DMS79 treated with DMSO at 0.1 percent for 48 hours (cell line): ENCODE measurements around the gene TENT5D.
"Not testable (repeated sequence)": the region's sequence is repeated elsewhere in the genome, so short reads cannot be mapped to it uniquely, and the experiment has no call there.

ENCODE experiments used
- DNase-seq: peaks from one replicate; lab custom pipeline; 2025; lab: John Stamatoyannopoulos, UW

The TENT5D gene

DNA sequence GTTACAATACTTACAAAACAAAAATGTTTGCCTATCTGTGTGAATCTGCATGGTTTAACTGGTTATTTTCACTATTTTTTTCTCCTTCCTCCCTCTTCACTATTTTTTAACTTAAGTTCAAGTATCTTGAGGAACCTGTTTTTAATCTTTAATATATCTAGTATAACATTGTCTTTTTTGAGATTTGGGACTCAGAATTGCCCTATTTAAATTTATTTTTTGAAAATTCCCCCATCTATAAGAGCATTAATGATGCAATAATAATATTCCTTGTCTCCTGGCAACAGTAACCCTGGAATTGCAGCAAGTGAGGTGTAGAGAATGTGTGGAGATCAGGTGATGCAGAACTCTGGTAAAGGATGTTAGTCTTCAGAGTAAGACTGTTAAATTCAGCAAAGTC lies at the start of gene TENT5D:
TSS of gene TENT5D (plus strand) at position 301 of the 400 bp plus-strand sequence. CDS start 22,093 bp downstream, outside the sequence.
- peak; percentile 0 for DNase-seq

DNA sequence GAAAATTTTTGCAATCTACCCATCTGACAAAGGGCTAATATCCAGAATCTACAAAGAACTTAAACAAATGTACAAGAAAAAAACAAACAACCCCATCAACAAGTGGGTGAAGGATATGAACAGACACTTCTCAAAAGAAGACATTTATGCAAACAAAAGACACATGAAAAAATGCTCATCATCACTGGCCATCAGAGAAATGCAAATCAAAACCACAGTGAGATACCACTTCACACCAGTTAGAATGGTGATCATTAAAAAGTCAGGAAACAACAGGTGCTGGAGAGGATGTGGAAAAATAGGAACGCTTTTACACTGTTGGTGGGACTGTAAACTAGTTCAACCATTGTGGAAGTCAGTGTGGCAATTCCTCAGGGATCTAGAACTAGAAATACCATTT lies 34.6 kb upstream of the TENT5D start:
- not testable (repeated sequence) for DNase-seq

DNA sequence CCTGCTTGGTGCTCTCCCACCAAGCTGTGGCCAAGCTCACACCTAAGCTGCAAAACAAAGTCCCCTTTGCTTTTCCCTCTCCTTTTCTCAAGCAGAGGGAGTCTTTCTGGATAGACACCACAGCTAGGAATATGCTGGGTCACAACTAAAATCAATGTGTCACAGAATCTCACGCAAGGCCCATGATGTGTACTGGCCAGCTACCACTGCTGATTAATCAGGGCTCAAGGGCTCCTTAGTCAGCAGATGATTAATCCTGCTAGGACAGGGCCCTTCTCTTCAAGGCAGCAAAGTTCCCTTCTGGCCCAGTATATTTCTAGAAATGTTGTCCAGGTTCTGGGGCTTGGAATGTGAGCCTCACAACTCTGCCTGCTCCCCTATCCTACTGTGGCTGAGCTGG lies 32.0 kb upstream of the TENT5D start:
- no peak for DNase-seq

DNA sequence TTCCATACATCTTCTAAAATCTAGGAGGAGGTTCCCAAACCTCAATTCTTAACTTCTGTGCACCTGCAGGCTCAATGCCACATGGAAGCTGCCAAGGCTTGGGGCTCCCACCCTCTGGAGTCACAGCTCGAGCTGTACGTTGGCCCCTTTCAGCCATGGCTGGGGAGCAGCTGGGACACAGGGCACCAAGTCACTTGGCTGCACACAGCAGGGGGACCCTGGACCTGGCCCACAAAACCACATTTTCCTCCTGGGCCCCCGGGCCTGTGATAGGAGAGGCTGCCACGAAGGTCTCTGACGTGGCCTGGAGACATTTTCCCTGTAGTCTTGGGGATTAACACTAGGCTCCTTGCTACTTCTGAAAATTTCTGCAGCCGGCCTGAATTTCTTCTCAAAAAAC lies 8.2 kb upstream of the TENT5D start:
- no peak for DNase-seq

DNA sequence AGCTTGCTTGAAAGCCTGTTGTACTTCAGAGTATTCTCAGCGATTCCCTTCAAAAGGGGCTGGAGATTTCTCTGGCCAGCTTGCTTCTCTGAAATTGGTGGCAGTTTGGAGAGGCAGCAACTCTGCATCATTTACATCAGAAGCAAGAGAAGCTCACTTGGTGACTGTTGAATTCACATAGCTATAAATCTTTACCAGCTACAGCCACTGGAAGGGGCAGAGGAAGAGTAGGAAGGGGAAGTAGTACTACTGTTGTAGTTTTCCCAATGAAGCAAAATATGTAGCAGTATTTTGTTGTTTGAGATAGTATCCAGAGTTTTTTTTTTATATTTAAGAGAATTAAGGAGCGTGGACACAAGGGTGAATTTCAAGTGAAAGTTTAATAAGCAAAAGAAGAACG lies 2.8 kb downstream of the TENT5D start:
- DNase-seq, result no peak

DNA sequence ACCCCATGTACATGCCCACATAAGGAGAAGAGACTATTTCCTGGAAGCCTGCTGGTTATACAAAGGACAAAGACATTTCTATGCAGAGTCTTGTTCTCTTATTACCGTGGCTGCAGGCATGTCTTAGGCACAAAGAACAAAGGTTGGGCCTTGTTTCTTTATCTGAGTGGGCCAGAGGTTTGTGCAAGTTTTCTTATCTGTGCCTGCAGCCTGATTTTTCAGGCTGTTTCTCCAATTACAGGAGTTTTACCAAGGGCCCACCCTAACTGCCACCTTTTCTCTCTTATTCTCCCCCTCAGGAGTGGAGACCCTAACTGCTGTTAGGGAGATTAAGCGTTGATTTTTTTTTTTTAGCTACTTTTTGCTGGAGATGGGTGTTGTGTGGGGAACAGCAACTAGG lies 3.5 kb downstream of the TENT5D start:
- DNase-seq, result no peak

DNA sequence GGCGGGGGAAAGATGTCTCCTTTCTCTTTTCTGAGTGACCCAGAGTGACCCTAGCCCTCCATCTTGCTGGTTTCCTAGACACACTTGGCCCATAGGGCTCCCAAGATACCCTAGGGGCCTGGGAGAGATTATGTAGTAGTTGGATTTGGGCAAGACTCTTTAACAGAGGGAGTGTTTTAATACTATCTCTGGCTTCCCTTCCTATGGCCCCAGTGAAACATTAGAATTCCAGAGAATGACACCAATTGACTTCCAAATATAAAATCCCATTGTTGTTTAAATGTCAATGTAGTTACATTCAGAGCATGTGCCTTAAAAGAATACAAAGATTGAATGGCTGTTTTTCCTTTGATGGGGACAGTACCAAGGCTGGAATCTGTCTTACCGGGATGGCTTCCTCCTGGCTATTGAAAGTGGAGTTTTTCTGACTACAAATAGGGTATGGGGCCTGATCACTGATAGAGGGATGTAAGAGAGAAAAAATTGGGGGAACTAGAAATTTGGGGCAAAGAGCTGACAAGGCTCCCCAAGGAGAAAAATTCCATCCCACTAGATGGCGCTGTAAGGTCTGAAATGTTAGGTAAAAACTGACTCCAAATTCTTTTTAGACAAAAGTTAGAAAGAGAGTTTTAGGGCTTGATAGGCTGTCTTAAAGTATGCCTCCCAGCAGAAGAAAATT lies 10.7 kb downstream of the TENT5D start:
- DNase-seq, result no peak

DNA sequence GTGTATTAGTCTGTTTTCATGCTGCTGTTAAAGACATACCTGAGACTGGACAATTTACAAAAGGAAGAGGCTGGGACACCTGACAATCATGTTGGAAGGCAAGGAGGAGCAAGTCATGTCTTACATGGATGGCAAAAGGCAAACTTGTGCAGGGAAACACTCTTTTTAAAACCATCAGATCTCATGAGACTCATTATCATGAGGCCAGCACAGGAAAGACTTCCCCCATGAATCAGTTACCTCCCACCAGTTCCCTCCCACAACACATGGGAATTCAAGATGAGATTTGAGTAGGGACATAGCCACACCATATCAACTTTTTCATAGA lies 11.2 kb downstream of the TENT5D start:
- DNase-seq, result no peak

DNA sequence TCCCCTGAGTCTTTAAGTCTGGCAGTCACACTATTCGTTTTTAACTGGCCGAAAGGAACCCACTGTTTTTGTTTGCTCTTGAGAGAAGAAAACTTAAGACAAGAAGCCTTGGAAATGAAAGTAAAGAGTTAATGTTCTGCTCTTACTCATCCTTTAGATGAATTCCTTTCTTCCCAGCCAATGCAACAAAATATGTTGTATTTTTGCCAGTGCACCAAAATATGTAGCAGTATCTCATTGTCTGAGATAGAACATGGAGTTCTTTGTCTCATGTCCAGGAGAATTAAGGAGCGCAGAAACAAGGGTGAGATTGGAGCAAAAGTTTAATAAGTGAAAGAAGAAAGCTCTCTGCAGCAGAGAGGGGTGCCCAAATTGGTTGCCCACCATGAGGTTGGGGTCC lies 12.2 kb downstream of the TENT5D start:
- DNase-seq, result no peak

DNA sequence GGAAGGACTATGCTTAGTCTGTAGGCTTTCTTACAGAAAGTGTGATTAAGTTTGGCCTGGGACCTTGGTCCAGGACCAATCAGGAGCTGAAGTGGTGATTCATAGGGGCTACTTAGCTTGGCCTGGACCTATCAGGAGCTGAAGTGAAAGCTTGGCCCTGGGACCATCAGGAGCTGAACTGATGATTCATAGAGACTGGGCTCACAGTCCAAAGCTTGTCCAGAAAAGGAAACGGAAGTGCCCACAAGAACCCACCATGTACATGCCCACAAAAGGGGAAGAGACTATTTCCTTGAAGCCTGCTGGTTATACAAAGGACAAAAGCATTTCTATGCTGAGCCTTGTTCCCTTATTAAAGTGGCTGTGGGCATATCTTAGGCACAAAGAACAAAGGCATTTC lies 12.6 kb downstream of the TENT5D start:
- no peak for DNase-seq

DNA sequence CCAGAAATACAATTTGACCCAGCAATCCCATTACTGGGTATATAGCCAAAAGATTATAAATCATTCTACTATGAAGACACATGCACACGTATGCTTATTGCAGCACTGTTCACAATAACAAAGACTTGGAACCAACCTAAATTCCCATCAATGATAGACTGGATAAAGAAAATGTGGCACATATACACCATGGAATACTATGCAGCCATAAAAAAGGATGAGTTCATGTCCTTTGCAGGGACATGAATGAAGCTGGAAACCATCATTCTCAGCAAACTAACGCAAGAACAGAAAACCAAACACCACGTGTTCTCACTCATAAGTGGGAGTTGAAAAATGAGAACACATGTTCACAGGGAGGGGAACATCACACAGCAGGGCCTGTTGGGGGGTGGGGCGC lies 47.9 kb downstream of the TENT5D start:
- not testable (repeated sequence) for DNase-seq

DNA sequence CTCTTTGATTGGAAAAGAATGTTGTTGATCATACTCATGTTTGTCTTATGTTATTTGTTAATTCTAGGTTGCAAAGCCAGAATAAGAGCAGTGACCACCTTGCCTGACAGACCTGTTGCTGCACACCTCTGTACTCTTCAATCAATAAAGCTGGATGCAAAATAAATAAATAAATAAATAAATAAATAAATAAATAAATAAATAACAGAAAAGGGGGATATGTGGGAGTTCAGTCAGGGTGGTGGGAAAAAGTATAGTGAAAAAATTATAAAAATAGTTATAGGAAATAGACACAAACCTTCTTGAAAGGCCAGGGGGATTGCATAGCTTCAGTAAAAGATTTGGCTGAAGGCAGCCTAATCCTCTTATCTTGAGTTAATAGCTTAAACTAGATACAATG lies 51.3 kb downstream of the TENT5D start:
- DNase-seq, result no peak

DNA sequence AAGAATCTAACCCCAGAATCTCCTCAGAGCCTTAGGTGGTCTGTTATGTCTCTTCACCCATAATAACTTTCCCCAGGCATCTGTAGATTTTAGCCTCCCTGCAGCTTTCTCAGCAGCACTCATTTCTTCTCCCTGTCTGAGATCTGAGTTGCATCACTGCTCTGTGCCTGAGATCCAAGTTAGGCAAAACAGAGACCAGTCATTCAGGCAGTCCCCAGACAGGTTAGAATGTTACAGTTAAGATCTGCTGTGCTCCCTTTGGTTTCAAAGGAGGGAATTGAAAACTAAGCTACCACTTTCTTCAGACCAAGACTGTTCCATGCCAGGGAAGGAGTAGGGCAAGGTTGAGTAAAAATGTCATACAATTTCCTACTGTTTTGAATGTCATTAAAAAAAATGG lies 65.3 kb downstream of the TENT5D start:
- no peak for DNase-seq

DNA sequence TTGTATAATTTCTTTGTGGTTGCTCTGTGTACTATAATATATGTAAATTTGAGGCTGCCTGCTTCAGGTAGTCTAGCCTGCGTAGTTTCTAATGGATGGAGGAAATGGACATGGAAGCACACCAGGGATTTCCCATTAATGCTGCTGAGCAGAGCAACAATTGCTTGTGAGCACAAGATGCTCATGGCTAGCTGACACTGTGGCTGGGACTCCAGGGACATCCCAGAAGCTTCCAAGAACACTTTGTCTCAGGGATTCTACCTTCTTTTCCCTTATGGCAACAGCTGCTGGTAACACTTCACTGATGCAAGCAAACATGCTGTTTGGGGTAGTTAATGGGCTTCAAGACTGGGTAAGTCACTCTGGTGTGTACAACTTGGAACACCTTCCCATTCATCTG lies 66.1 kb downstream of the TENT5D start:
- DNase-seq, result no peak

DNA sequence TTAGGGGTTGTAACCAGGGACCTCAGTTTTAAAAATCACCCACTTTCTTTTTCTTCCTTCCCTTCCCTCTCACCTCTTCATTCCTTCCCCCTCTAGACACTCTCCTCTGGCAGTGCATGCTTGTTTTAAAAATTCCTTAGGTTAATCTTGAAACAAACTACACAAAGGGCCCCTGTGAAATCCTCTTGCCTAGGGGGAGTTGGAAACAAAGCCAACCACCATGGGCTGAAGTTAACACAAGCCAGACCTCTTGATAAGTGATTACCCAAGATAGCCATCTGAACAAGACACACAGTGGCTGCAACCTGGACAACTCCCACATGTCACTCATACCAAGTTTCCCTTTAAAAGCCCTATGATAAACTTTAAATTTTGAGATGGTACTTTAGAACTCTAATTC lies 68.9 kb downstream of the TENT5D start:
- no peak for DNase-seq
